Measurements from ENCODE around the gene OTUD1. TPM values are rescaled to one million over a fixed set of nuclear protein-coding genes. Genes with fewer than 3 reads are reported as not detected.

OTUD1 gene
- total RNA-seq, 1 experiment from 2014 or later: 5.7 TPM

- Histone ChIP-seq H3K9me3 (ENCODE audit: control insufficient read depth in 1 of 2, insufficient read depth in 1 of 2, low read depth in 1 of 2, low read length in 2 of 2) (no peaks in the 10 kb centered on the region), H3K36me3 (ENCODE audit: control insufficient read depth in 1 of 2, insufficient read depth in 2 of 2, low read length in 2 of 2) (no peaks in the 10 kb centered on the region), H3K4me3 (replicated peaks in 1 of 2; ENCODE audit: low read depth in 1 of 2, low read length in 2 of 2) (no peak overlapping the region), H3K9ac (ENCODE audit: low read length) (no peak overlapping the region), H3K27ac (ENCODE audit: low read depth, low read length) (no peak overlapping the region), H2AFZ (ENCODE audit: low read depth, low read length, poor library complexity, severe bottlenecking) (no peak overlapping the region), H3K9me2 (ENCODE audit: insufficient read depth) (no peaks in the 10 kb centered on the region), H3K4me1 (ENCODE audit: control insufficient read depth in 1 of 2, insufficient read depth in 2 of 2, low read length in 2 of 2) (no peaks in the 10 kb centered on the region), H4K20me1 (ENCODE audit: insufficient read depth) (no peaks in the 10 kb centered on the region), H3K27me3 (ENCODE audit: insufficient read depth, low read length) (peaks cover 8% of the 10 kb centered on the region), H3K79me2 (ENCODE audit: insufficient read depth, low read length) (no peaks in the 10 kb centered on the region), H3K4me2 (ENCODE audit: low read length) (no peak overlapping the region)
- POLR2A ChIA-PET: no interaction called here
- intact Hi-C loops (cut with micrococcal nuclease): no loop called here
- RAD21 ChIA-PET (ENCODE audit: low non-redundant PET in 1 of 2, low total read pairs in 2 of 2, uncharacterized antibody in 2 of 2, unreplicated experiment in 2 of 2): no interaction called here
- no peak for ATAC-seq
- CTCF ChIA-PET: no interaction called here
- TF ChIP-seq ZNF274 (IDR thresholded peaks at IDR 0.05; ENCODE audit: low read depth, low read length) (no peak), POLR2AphosphoS5 (IDR thresholded peaks at IDR 0.05; ENCODE audit: low read depth, low read length) (no peak), ZFX (IDR thresholded peaks at IDR 0.05) (no peak), ELF1 (IDR thresholded peaks at IDR 0.05; ENCODE audit: borderline replicate concordance, low read depth) (no peak)
- no TSS peak for BruUV-seq (replicated peaks)
- DNase-seq (ENCODE audit: low read depth, low spot score): no peak
Observed at GRCh38 chr10:23459308-23459939, 20.5 kb downstream of the OTUD1 start.

GRCh38 chr10:23461557-23461956 is 22.7 kb downstream of the OTUD1 start:
- Histone ChIP-seq H3K9ac (ENCODE audit: low read length) (no peak overlapping the region), H3K4me3 (replicated peaks in 1 of 2; ENCODE audit: low read depth in 1 of 2, low read length in 2 of 2) (no peak overlapping the region), H3K4me1 (ENCODE audit: control insufficient read depth in 1 of 2, insufficient read depth in 2 of 2, low read length in 2 of 2) (no peaks in the 10 kb centered on the region), H3K9me3 (ENCODE audit: control insufficient read depth in 1 of 2, insufficient read depth in 1 of 2, low read depth in 1 of 2, low read length in 2 of 2) (no peaks in the 10 kb centered on the region), H4K20me1 (ENCODE audit: insufficient read depth) (no peaks in the 10 kb centered on the region), H3K27me3 (ENCODE audit: insufficient read depth, low read length) (peaks cover 8% of the 10 kb centered on the region), H2AFZ (ENCODE audit: low read depth, low read length, poor library complexity, severe bottlenecking) (no peak overlapping the region), H3K4me2 (ENCODE audit: low read length) (no peak overlapping the region), H3K27ac (ENCODE audit: low read depth, low read length) (no peak overlapping the region), H3K9me2 (ENCODE audit: insufficient read depth) (no peaks in the 10 kb centered on the region), H3K79me2 (ENCODE audit: insufficient read depth, low read length) (no peaks in the 10 kb centered on the region), H3K36me3 (ENCODE audit: control insufficient read depth in 1 of 2, insufficient read depth in 2 of 2, low read length in 2 of 2) (no peaks in the 10 kb centered on the region)
- no TSS peak for BruUV-seq (replicated peaks)
- ChIA-PET POLR2A (no interaction called here), CTCF (no interaction called here), RAD21 (ENCODE audit: low non-redundant PET in 1 of 2, low total read pairs in 2 of 2, uncharacterized antibody in 2 of 2, unreplicated experiment in 2 of 2) (no interaction called here)
- no peak for DNase-seq (ENCODE audit: low read depth, low spot score)
- no peak for TF ChIP-seq SP1 (IDR thresholded peaks at IDR 0.05; ENCODE audit: low read depth)
- no peak for TF ChIP-seq FOSL1 (IDR thresholded peaks at IDR 0.05; ENCODE audit: low read depth)
- no peak for TF ChIP-seq ZNF274 (IDR thresholded peaks at IDR 0.05; ENCODE audit: low read depth, low read length)
- TF ChIP-seq POLR2AphosphoS5 (IDR thresholded peaks at IDR 0.05; ENCODE audit: low read depth, low read length): no peak
- no peak for TF ChIP-seq ZFX (IDR thresholded peaks at IDR 0.05)
- no peak for TF ChIP-seq EGR1 (IDR thresholded peaks at IDR 0.05; ENCODE audit: low read depth)
- no peak for TF ChIP-seq CTCF (IDR thresholded peaks at IDR 0.05 in 2 of 3, conservative IDR thresholded peaks at IDR 0.05 in 1 of 3; ENCODE audit: borderline replicate concordance in 1 of 3, insufficient read depth in 1 of 3, low read depth in 2 of 3, low read length in 2 of 3)
- intact Hi-C loops (cut with micrococcal nuclease): no loop called here
- no peak for ATAC-seq
